RPMI7951 (cell line): ENCODE results near the gene ETFB. TPM values are rescaled to one million over a fixed set of nuclear protein-coding genes. Genes with fewer than 3 reads are reported as not detected.
A peak's percentile ranks its signal among the peaks of the same experiment; 100 is the strongest.

Experiments used
- DNase-seq: peaks from one replicate; pipeline ENCODE4 v3.0.0-alpha.2; 2012; ENCODE audit warnings: low read depth
- total RNA-seq: library from RNA; depleted of rRNA; stranded (reverse); fragments of >200 nt; shearing (Covaris generic); gene quantifications from 2 replicates; pipeline ENCODE4 v1.2.3, GENCODE V29; 2014

Gene ETFB
- total RNA-seq, 1 experiment from 2014 or later = 158 TPM

- no peak for DNase-seq
Observed at GRCh38 chr19:51372649-51373504, 6.7 kb upstream of the ETFB start, which contains the start of gene NKG7. Gene NKG7 (minus strand): TSS chr19:51372654. CDS start chr19:51372535, 119 bp downstream.

- no peak for DNase-seq
Observed at GRCh38 chr19:51372021-51372648, 5.9 kb upstream of the ETFB start.

DNA sequence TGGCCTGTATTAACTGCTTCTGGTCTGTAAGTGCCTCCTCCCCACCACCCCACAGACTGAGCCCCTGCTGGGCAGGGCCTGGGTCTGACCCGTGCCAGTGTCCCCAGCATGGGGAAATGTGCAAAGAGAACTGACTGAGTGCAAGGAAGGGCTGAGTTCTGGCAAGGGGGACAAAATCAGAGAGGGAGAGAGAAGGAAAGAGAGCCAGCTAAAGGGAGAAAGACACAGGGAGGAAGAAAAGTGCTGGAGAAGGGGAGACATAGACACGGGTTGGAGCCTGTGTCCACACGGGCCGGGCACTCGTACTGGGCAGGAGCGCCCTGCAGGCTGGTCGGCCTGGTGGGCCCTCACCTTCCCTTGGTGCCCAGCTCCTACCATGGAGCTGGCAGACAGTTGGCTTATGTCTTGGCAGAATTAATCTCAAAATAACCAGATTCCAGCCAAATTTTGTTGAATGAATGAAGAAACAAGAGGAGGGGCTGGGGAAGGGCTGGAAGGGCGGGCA is 5.0 kb upstream of the ETFB start:
- DNase-seq = no peak

- DNase-seq = no peak
Observed at GRCh38 chr19:51370230-51370629, 4.0 kb upstream of the ETFB start.

GRCh38 chr19:51368366-51369282 is 2.4 kb upstream of the ETFB start, which contains the start of gene CLDND2:
Gene CLDND2 (minus strand): TSS chr19:51369003. CDS start chr19:51368577, 426 bp downstream.
- peak; percentile 16 for DNase-seq

DNA sequence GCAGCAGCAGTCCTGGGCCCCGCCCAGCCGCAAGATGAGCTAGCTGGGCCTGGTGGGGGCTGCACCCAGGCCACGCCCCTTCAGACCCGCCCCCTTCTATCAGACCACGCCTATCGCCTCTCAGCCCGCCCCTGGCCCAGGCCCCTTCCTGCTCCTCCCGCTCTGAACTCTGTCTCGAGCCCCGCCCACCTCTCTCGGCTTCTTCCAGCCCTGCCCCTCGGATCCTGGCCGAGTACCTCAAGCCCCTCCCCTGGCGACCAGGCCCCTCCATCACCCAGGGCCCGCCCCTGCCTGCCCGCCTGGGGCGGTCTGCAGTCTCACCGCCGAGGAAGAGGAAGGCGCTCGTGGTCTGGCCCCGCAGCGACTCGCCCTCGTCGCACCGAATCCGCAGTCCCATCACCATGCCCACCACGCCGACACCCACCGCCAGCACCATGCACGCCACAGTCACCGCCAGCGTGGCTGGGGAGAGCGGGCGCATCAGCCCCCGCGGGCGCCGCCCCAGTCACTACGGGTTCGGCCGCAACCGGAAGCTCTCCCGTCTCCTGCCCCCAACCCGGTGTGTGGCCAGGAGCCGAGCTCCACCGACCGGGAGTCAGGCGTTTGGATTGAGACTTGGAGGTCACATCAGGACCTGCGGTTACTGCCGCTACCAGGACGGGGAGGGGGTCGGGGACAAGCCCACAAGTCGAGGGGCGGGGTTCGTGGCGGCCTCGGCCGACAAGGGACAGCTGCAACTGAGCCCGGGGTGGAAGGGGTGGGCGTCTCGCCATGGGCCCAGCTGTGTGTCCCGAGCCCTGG is 1.6 kb upstream of the ETFB start:
- DNase-seq = peak; percentile 98

GRCh38 chr19:51367255-51367564 is 1.0 kb upstream of the ETFB start:
- no peak for DNase-seq

- peak; percentile 99 for DNase-seq
Observed at GRCh38 chr19:51366389-51367254, 434 bp upstream of the ETFB start.

DNA sequence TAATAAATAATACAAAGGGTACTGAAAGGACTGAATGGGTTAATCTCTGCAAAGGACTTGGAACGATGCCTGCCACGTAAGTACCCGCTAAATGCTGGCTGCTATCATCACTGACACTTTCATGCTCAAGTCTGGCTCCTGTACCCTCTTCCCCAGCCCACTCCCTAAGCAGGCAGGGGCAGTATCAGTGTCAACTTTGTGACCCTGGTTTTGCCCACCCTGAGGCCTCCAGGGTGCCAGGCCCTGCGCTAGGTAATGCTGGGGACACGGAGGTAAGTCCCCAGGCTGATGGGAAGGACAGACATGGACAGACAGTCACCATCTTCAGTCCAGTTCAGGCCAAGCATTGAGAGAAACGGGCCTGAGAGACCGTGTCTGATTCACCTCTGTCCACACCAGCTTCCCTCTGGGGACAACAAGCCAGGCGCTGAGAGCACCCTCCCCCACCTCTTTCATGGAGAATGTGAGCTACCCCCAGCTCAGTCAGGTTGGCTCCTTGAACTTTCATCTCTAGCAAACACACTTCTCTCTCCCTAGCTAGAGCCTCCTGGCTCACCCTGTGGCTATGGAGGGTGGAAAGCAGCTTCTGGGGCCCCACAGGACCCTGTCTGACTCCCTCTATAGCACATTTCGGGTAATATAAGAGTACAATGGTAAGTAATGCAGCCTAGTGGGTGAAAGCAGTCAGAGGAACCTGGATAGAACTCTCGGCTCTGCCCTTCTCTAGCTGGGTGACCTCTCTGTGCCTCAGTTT is 800 bp downstream of the ETFB start:
- DNase-seq = peak; percentile 70

DNA sequence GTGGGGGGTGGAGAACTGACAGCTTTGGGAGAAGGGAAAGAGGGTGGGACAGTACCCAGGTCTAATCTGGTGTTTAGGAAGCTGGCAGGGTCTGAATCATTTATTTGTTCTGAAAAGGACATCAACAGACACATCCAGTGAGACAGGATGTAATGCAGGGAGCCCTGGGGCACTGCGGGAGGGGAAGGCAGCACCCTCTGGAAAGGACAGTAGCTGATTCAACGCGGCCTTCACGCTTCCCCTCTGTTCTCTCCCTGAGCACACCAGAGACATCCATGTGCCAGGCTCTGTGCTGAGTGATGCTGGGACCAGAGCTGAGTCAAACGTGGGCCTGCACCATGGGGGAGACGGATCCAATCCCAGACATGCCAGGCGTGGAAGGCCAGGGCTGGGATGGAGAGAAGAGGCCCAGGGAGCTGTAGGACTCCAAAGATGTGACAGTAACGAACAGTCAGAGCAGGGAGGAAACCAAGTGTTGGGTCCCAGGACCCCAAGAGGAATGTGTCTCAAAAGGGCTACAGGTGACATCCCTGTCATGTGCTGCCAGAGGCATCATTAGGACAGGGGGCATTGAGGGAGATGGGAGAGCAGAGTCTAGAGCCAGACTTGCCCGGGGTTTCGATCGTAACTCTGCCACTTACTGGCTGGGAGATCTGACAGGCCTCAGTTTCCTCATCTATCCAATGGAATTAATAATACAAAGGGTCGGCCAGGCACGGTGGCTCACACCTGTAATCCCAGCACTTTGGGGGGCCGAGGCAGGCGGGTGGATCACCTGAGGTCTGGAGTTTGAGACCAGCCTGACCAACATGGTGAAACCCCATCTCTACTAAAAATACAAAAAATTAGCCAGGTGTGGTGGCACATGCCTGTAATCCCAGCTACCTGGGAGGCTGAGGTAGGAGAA is 1.7 kb downstream of the ETFB start:
- DNase-seq = peak; percentile 83

DNA sequence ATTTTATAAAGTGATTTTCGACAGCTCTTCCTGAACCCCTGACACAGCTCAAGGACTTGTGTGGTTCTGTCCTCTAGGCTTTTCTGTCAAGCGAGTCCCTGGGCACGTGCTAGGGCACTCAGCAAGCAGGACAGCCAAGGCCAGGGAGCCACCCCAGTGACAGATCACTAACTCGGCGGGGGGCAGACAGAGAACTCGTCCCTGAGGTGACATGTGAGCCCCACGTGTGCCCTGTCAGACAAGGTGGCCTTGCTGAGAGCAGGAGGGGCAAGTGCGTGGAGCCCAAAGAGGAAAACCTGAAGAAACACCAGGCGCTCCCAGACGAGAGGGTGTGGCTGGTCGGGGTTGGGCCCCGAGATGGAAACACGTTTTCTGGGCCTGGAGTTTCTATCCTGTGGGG is 4.9 kb downstream of the ETFB start:
- DNase-seq = no peak

GRCh38 chr19:51359294-51359693 is 6.9 kb downstream of the ETFB start:
- peak; percentile 90 for DNase-seq

- no peak for DNase-seq
Observed at GRCh38 chr19:51357952-51358351, 8.2 kb downstream of the ETFB start.

GRCh38 chr19:51356159-51356801 is 9.9 kb downstream of the ETFB start:
- no peak for DNase-seq

DNA sequence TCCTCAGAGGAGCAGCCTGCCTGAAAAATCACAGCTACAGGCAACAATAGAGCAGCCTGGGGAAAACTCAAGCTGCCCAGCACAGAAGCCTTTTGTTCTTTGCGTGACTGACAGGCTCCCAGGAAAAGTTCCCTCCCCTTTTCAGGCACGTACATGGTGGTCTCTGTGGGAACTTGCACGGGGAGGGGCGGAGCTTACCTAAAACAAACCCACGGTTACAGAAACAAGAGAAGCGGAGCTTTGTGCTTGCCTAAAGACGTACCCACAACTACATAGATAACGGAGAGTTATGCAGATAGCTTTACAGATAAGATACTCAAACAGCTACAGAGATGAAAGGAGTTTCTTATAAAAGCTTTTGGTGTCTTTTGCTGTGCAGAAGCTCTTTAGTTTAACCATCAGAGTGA is 11.4 kb downstream of the ETFB start:
- DNase-seq = peak; percentile 34

DNA sequence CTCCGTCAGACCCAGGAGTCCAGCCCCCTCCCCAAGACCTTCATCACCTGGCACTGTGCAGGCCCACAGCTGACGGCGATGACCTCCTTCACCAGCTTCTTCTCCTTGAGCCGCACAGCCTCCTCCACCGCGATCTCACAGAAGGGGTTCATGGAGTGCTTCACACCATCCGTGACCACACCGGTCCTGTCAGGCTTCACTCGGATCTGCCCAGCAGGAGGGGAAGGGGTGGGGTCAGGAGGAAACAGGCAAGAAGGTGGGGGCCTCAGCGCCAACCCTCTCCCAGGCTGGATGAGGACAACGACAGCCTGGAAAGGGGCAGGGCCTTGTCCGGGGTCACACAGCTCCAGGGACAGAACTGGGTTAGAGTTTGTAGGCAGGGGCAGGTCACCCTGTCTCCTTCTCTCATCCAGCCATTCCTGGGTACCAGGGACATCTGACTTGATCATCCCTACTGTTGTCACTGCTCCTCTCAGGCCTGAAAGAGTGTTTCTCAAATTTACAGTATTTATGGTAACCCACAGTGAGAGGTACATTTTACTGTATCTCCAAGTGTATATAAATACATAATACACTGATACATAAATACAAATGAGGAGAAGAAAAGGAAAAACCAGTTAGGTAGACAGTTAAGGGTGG is 12.0 kb downstream of the ETFB start:
- no peak for DNase-seq

DNA sequence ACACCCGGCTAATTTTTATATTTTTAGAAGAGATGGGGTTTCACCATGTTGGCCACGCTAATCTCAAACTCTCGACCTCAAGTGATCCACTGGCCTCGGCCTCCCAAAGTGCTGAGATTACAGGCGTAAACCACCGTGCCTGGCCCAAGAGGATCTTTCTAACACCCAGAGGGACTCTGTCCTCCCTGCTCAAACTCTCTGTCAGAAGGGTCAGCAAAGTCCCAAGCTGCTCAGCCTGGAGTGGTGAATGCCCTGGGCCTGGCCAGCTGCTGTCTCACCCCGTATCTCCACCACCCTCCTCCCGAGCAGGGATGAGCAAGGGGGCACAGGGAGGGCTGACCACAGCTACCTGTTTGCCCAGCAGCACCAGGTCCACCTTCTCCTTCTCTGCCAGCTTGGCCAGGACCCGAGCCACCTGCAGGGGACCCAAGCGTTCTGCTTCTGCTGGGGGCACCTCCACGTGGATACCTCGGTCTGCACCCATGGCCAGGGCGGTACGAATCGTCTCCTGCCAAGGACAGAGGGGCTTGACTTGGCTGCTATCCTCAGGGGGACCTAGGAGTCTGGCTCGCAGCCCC is 13.3 kb downstream of the ETFB start:
- no peak for DNase-seq
